ENCODE data around the gene CFL1.

GRCh38 chr11:65862191-65862735, 4.3 kb upstream of the CFL1 start:
- TF ChIP-seq CTCF (IDR thresholded peaks at IDR 0.05) (no peak), POLR2AphosphoS5 (IDR thresholded peaks at IDR 0.05) (no peak), POLR2A (IDR thresholded peaks at IDR 0.05) (no peak)

Data from sigmoid colon (tissue), 4 donors.